HCT116 (cell line): ENCODE measurements around the gene PRMT7. TPM values are rescaled to one million over a fixed set of nuclear protein-coding genes. Genes with fewer than 3 reads are reported as not detected.

Experiments
- ATAC-seq: fragments of 200-7000 bp; cut with Tn5 transposase; 2 replicates; pipeline ENCODE4 v1.9.1; 2020; ENCODE audit warnings: mild to moderate bottlenecking, moderate library complexity
- BruUV-seq: library from RNA; stranded (reverse); fragments of 400-500 nt; replicated peaks from 2 replicates; lab custom pipeline; 2021; lab: Mats Ljungman, UMichigan
- CTCF ChIA-PET: fragments of 300-600 bp; sonication (Branson Sonifier 250); formaldehyde crosslinking; loops from one replicate; lab custom pipeline; 2021; ENCODE audit warnings: antibody characterized with exemption; lab: Charles Lee
- POLR2A ChIA-PET: fragments of 300-600, 350-600 bp; sonication (Branson Sonifier 250); formaldehyde crosslinking; loops from one replicate; lab custom pipeline; 2021; ENCODE audit warnings: antibody characterized with exemption; lab: Charles Lee
- RAD21 ChIA-PET, 2 experiments: fragments of 300-600 bp; sonication (Branson Sonifier 250); formaldehyde crosslinking; loops; one replicate each; lab custom pipeline; 2023; ENCODE audit warnings: low total read pairs in 2 of 2; ENCODE audit not compliant: uncharacterized antibody in 2 of 2, unreplicated experiment in 2 of 2, low non-redundant PET in 1 of 2; lab: Charles Lee
- DNase-seq: peaks from one replicate; pipeline ENCODE4 v3.0.0-alpha.2; 2010; ENCODE audit warnings: low read depth, low spot score
- H2AFZ ChIP-seq: fragments of 200-600 bp; shearing (Covaris generic), sonication (generic); 2 replicates; pipeline ENCODE4 v1.6.1; 2017; ENCODE audit warnings: low read depth, mixed run types, mixed read lengths, antibody characterized with exemption, low read length; ENCODE audit not compliant: poor library complexity, severe bottlenecking
- H3K27ac ChIP-seq: 2 replicates; pipeline ENCODE4 v1.5.1; 2012; ENCODE audit warnings: low read depth, low read length
- H3K27me3 ChIP-seq: fragments of 200-600 bp; sonication (generic); 2 replicates; pipeline ENCODE4 v1.6.1; 2016; ENCODE audit warnings: mixed run types, low read length, mixed read lengths; ENCODE audit not compliant: insufficient read depth
- H3K36me3 ChIP-seq, 2 experiments: fragments of 200-500 bp in 1 of 2; fragments of 200-600 bp in 1 of 2; sonication (Bioruptor generic) in 1 of 2; sonication (generic) in 1 of 2; 2 replicates each; pipeline versions ENCODE4 v1.5.1 to v1.6.1; 2014 to 2016; ENCODE audit warnings: low read length in 2 of 2, inconsistent platforms in 1 of 2, mixed read lengths in 1 of 2, mixed run types in 1 of 2; ENCODE audit not compliant: insufficient read depth in 2 of 2, control insufficient read depth in 1 of 2
- H3K4me1 ChIP-seq, 2 experiments: fragments of 200-600 bp in 1 of 2; sonication (generic) in 1 of 2; 2 replicates each; pipeline versions ENCODE4 v1.5.1 to v1.6.1; 2012 to 2017; ENCODE audit warnings: low read length in 2 of 2, inconsistent platforms in 1 of 2, mild to moderate bottlenecking in 1 of 2, mixed read lengths in 1 of 2, mixed run types in 1 of 2, moderate library complexity in 1 of 2; ENCODE audit not compliant: insufficient read depth in 2 of 2, control insufficient read depth in 1 of 2
- H3K4me2 ChIP-seq: fragments of 200-600 bp; sonication (generic); 2 replicates; pipeline ENCODE4 v1.6.1; 2017; ENCODE audit warnings: mixed run types, low read length, mixed read lengths
- H3K4me3 ChIP-seq, 2 experiments: fragments of 200-600 bp in 1 of 2; sonication (generic) in 1 of 2; replicated peaks in 1 of 2; 2 replicates each; pipeline ENCODE4 v1.5.1; 2011 to 2016; ENCODE audit warnings: low read length in 2 of 2, control low read depth in 1 of 2, low read depth in 1 of 2, mild to moderate bottlenecking in 1 of 2, mixed read lengths in 1 of 2, mixed run types in 1 of 2
- H3K79me2 ChIP-seq: fragments of 200-600 bp; sonication (generic); 2 replicates; pipeline ENCODE4 v1.6.1; 2017; ENCODE audit warnings: mild to moderate bottlenecking, mixed run types, low read length, moderate library complexity, mixed read lengths; ENCODE audit not compliant: insufficient read depth
- H3K9ac ChIP-seq: fragments of 200-600 bp; sonication (generic); 2 replicates; pipeline ENCODE4 v1.6.1; 2016; ENCODE audit warnings: low read length, mixed read lengths
- H3K9me2 ChIP-seq: fragments of 200-600 bp; sonication (generic), shearing (Covaris generic); 2 replicates; pipeline ENCODE4 v1.6.1; 2017; ENCODE audit warnings: mixed run types, mild to moderate bottlenecking, moderate library complexity; ENCODE audit not compliant: insufficient read depth
- H3K9me3 ChIP-seq, 2 experiments: fragments of 200-500 bp in 1 of 2; fragments of 200-600 bp in 1 of 2; sonication (Bioruptor generic) in 1 of 2; sonication (generic) in 1 of 2; 2 replicates each; pipeline ENCODE4 v1.6.1; 2014 to 2017; ENCODE audit warnings: low read length in 2 of 2, mixed read lengths in 2 of 2, inconsistent platforms in 1 of 2, low read depth in 1 of 2, mild to moderate bottlenecking in 1 of 2, mixed run types in 1 of 2, moderate library complexity in 1 of 2; ENCODE audit not compliant: control insufficient read depth in 1 of 2, insufficient read depth in 1 of 2
- H4K20me1 ChIP-seq: fragments of 200-600 bp; sonication (generic), shearing (Covaris generic); 2 replicates; pipeline ENCODE4 v1.6.1; 2017; ENCODE audit warnings: mixed run types, mild to moderate bottlenecking, moderate library complexity; ENCODE audit not compliant: insufficient read depth
- ATF3 ChIP-seq: IDR thresholded peaks from 2 replicates; pipeline ENCODE4 v1.6.1; 2012
- CBX3 ChIP-seq: IDR thresholded peaks from 2 replicates; pipeline ENCODE4 v1.6.1; 2012; ENCODE audit warnings: low read depth
- CEBPB ChIP-seq: IDR thresholded peaks from 2 replicates; pipeline ENCODE4 v1.6.1; 2012; ENCODE audit warnings: low read depth
- EGR1 ChIP-seq: IDR thresholded peaks from 2 replicates; pipeline ENCODE4 v1.6.1; 2012; ENCODE audit warnings: low read depth
- ELF1 ChIP-seq: IDR thresholded peaks from 2 replicates; pipeline ENCODE4 v1.6.1; 2012; ENCODE audit warnings: low read depth, borderline replicate concordance
- EZH2 ChIP-seq: fragments of 200-600 bp; sonication (generic); IDR thresholded peaks from 2 replicates; pipeline ENCODE4 v1.6.1; 2017; ENCODE audit warnings: antibody characterized with exemption, mixed run types
- FOSL1 ChIP-seq: IDR thresholded peaks from 2 replicates; pipeline ENCODE4 v1.6.1; 2012; ENCODE audit warnings: low read depth
- JUND ChIP-seq: IDR thresholded peaks from 2 replicates; pipeline ENCODE4 v1.6.1; 2012
- POLR2A ChIP-seq: IDR thresholded peaks from 2 replicates; pipeline ENCODE4 v1.7.0; 2011; ENCODE audit warnings: borderline replicate concordance; ENCODE audit not compliant: insufficient read depth, insufficient read length; ENCODE audit errors: extremely low read depth
- POLR2AphosphoS5 ChIP-seq: IDR thresholded peaks from 2 replicates; pipeline ENCODE4 v1.6.1; 2011; ENCODE audit warnings: mild to moderate bottlenecking, low read depth, low read length, moderate library complexity
- REST ChIP-seq: IDR thresholded peaks from 2 replicates; pipeline ENCODE4 v1.6.1; 2012; ENCODE audit warnings: low read depth
- SP1 ChIP-seq: IDR thresholded peaks from 2 replicates; pipeline ENCODE4 v1.6.1; 2012; ENCODE audit warnings: low read depth
- SRF ChIP-seq: IDR thresholded peaks from 2 replicates; pipeline ENCODE4 v1.6.1; 2012; ENCODE audit warnings: low read depth
- TCF7L2 ChIP-seq: IDR thresholded peaks from 2 replicates; pipeline ENCODE4 v1.7.0; 2011; ENCODE audit warnings: borderline replicate concordance, inconsistent platforms; ENCODE audit not compliant: insufficient read depth, insufficient read length; ENCODE audit errors: extremely low read depth
- YY1 ChIP-seq: IDR thresholded peaks from 2 replicates; pipeline ENCODE4 v1.6.1; 2011; ENCODE audit warnings: low read length, low read depth, moderate library complexity, mild to moderate bottlenecking; ENCODE audit not compliant: insufficient replicate concordance; ENCODE audit errors: extremely low read depth
- intact Hi-C: fragments of 100-400 bp; cut with micrococcal nuclease; formaldehyde crosslinking; loops from 2 replicates; pipeline ENCODE4 v1.10.0; 2022
- total RNA-seq: library from RNA; stranded (reverse); gene quantifications from one replicate; pipeline ENCODE4 v1.2.1, GENCODE V29; 2021; ENCODE audit not compliant: unreplicated experiment
- TF ChIP-seq, protein P1 (sequence below), 3 experiments: fragments of 200-600 bp in 1 of 3; sonication (generic) in 1 of 3; IDR thresholded peaks in 2 of 3; conservative IDR thresholded peaks in 1 of 3; 2 replicates each; pipeline ENCODE4 v1.5.1; 2012 to 2017; ENCODE audit warnings: low read depth in 2 of 3, low read length in 2 of 3, antibody characterized with exemption in 1 of 3, borderline replicate concordance in 1 of 3, control low read depth in 1 of 3, mild to moderate bottlenecking in 1 of 3, mixed read lengths in 1 of 3, mixed run types in 1 of 3, moderate library complexity in 1 of 3; ENCODE audit not compliant: insufficient read depth in 1 of 3

PRMT7 gene
- total RNA-seq, 1 experiment from 2014 or later, result 34.4 TPM

GRCh38 chr16:68400924-68401460 lies 90.2 kb downstream of the PRMT7 start:
- peaks cover 0 to 30% of the 10 kb centered on the region in 2 experiments; a peak in 2 of 4 replicates for H3K4me1 ChIP-seq
- no peak overlapping the region for H2AFZ ChIP-seq
- no peaks in the 10 kb centered on the region for H3K9me2 ChIP-seq
- ChIA-PET POLR2A (no interaction called here), CTCF (interaction anchor here (1.1 kb wide), 1 partner anchor 120 kb away, joined by 3 read pairs; no protein-coding TSS in a partner anchor), RAD21 (no interaction called here)
- H3K27ac ChIP-seq, result no peak overlapping the region
- TF ChIP-seq, protein P1, sequence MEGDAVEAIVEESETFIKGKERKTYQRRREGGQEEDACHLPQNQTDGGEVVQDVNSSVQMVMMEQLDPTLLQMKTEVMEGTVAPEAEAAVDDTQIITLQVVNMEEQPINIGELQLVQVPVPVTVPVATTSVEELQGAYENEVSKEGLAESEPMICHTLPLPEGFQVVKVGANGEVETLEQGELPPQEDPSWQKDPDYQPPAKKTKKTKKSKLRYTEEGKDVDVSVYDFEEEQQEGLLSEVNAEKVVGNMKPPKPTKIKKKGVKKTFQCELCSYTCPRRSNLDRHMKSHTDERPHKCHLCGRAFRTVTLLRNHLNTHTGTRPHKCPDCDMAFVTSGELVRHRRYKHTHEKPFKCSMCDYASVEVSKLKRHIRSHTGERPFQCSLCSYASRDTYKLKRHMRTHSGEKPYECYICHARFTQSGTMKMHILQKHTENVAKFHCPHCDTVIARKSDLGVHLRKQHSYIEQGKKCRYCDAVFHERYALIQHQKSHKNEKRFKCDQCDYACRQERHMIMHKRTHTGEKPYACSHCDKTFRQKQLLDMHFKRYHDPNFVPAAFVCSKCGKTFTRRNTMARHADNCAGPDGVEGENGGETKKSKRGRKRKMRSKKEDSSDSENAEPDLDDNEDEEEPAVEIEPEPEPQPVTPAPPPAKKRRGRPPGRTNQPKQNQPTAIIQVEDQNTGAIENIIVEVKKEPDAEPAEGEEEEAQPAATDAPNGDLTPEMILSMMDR (IDR thresholded peaks at IDR 0.05 in 2 of 3, conservative IDR thresholded peaks at IDR 0.05 in 1 of 3; ENCODE audit: borderline replicate concordance in 1 of 3, insufficient read depth in 1 of 3, low read depth in 2 of 3, low read length in 2 of 3), result no peak
- TF ChIP-seq REST (no peak), ATF3 (no peak), SRF (no peak), ELF1 (no peak), FOSL1 (no peak), SP1 (no peak), CBX3 (no peak), EGR1 (no peak), TCF7L2 (no peak), JUND (no peak), EZH2 (no peak), POLR2A (no peak), POLR2AphosphoS5 (no peak), YY1 (no peak), CEBPB (no peak)
- H3K4me3 ChIP-seq, result no peak overlapping the region
- H3K9me3 ChIP-seq, result no peaks in the 10 kb centered on the region
- no peak for DNase-seq
- H4K20me1 ChIP-seq, result no peaks in the 10 kb centered on the region
- H3K36me3 ChIP-seq, result no peaks in the 10 kb centered on the region
- intact Hi-C loops, result no loop called here
- no peak overlapping the region for H3K9ac ChIP-seq
- ATAC-seq, result no peak
- H3K79me2 ChIP-seq, result no peaks in the 10 kb centered on the region
- no peak overlapping the region for H3K4me2 ChIP-seq
- BruUV-seq, result no TSS peak
- H3K27me3 ChIP-seq, result no peaks in the 10 kb centered on the region
